AML-193 (cell line): ENCODE data around the gene IGFBP5.
A peak's percentile ranks its signal among the peaks of the same experiment; 100 is the strongest.

ENCODE experiments used
- DNase-seq, 2 experiments: peaks; one replicate each; lab custom pipeline; 2025; lab: John Stamatoyannopoulos, UW

IGFBP5 gene

DNA sequence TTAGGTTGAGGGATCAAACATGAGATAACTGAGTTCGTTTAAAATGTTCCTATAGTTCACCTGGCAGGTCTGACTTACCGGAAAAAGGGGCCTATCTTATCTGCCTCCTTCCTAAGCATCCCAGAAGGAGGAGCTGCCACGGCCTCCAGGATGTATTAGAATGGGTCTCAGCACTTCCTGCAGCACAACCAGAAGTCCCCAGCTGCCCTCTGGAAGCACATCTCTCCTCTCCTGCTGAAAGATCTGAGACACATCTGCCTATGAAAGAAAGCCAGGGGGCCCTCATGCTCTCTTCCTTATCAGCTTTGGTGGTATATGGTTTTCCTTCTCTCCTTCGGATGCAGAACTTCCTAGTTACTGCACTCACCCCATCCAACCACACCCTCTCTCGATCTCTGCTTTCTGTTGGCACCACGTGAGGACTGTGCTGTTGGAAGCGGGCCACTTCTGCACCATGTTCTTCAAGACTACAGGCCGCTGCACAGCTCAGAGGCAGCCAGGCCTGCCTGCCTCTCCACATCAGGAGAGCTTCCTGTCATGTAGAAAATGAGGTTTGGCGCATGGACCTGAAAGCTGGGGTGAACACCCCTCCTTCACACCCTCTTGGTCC lies 6.5 kb downstream of the IGFBP5 start:
- no peak for DNase-seq

DNA sequence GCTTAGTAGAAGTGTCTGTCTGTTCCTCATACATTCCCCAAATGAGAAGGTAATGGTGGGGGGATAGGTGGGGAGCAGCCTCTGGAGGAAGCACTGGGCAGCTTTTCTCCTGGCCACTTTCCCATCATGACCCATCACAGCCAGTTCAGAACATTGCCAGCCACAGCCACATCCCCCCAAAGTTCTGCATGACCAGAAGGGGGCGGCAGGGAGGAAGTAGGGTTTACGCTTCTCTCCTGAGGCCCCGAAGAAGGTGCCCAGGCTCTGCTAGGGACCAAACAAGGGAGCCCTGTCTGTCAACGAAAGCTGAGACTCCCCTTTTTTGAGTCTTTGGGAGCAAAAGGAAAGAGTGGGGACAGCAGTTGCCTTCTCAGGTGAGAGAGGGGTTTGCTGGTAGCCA lies 7.7 kb downstream of the IGFBP5 start:
- no peak for DNase-seq

DNA sequence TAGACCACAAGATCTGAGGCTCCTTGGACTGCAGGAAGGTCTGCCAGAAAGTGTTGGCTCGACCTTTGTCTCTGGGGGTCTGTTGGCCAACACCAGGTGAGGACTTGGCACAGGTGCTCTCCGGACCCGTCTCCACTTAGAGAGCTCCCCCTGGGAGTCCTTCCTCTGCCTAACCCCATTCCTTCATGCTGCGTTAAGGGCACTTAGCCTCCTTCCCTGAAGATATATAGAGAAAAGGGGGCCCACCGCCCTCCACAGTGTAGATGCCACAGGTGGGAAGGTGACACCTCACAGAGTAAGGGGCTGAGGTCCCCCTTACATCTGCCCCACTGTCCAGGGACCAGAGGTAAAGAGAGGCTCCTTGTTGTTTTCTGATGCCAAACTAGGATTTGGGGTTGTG lies 8.2 kb downstream of the IGFBP5 start:
- DNase-seq = no peak

DNA sequence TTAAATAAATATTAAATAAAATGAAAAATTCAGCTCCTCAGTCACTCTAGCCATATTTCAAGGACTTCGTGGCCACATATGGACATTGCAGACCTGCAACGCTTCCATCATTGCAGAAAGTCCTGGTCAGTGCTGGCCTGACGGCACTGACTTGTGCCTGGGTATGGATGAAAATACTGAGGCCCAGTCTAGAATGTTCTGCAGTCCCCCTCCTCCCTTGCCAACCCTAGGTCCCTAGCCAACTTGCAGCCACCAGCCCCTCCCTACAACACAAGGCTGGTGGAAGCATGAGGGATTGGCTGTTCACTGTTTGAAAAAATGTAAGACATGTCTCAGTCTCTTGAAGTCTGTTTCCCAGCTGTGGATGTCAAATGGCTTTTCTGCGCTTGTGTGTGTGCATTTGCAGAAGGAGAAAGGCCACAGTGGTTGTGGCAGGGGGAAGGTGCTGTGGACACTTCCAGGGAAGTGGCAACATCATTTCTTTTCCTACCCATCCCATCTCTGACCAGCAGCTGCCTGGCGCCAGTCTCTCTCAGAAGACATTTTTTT lies 9.9 kb downstream of the IGFBP5 start:
- DNase-seq = no peak

DNA sequence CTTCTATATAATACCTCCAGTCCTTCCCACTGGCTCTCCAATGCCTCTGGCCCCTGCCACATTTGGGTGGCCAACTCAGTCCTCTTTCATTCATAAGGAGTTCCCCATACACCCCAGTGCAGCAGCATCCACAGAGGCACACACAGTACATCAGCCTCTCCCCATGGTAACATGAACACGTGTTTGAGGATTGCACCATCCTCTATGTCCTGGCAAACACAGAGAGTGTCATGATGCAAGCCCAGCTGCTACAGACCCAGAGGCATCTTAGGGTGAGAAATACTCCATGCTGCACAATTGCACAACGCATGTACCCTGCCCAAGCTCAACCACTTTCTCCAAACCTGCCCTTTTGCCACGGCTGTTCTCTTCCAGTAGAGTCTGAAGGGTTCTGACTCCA lies 11.5 kb downstream of the IGFBP5 start:
- peak; percentile 91 to 93 for DNase-seq

DNA sequence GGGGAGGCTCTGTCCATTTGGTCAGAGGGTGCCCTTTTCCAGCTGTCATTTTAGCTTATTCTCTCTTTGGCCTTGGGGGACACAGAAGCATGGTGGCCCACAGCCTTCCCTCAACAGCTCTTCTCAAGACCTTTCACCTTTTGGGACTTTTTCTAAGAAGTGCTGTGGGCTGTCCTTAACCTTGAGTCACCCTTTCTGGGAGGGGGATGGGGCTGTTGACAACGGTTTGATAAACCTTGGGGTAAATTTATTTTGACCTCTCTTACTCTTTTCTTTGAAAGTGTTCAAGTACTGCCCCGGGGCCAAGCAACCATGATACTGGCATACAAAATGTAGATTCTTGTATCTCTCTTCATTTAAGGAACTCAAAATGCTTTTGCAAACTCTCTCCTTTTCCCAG lies 13.7 kb downstream of the IGFBP5 start:
- DNase-seq = no peak

DNA sequence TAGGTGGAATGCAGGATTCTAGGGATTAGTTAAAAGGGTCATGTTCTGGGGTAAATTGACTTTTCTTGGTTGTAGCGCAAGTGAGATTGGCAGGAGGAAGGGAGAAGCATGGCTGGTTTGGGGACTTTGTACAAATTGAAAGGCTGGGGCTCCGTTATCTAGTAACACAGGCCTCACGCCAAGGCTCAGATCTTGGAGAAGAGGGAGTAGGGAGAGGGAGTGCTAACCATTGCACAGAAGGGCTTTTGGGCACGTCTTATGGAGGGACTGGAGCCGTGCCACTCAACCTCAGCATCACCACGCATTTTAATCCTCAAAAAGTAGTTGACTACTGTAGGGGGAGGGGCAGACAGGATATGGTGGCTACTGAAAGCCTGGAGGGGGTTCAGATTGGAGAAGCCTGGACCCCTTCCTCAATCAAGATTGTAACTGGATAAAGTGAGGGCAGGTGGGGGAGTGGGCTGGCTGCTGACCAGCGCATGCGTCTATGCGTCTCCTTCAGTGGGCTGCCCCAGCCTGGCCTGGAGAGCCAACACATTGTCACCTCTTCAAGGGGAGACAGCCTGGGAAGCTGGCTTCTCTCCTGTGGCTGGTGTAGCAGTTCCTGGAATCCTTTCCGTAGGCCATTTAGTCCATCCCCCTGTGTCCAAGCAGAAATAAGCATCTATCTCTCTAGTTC lies 14.3 kb downstream of the IGFBP5 start:
- DNase-seq = no peak

DNA sequence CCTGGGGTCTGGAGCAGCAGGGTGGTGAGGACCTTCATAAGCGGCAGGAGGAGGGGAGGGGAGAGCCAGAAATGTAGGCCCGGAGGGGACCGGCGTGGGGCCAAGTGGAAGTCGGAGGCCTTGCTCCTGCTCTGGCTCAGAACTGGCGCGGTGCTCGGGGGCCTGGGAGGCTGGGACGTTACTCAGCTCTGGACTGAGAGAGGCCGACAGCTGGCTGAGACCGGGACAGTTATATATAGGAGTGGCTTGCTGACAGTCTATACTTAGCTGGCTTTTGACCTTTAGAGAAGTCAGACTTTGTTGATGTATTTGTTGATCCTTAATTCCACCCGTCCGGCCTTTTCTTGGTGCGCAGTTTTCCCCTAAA lies 15.7 kb downstream of the IGFBP5 start:
- DNase-seq = no peak

DNA sequence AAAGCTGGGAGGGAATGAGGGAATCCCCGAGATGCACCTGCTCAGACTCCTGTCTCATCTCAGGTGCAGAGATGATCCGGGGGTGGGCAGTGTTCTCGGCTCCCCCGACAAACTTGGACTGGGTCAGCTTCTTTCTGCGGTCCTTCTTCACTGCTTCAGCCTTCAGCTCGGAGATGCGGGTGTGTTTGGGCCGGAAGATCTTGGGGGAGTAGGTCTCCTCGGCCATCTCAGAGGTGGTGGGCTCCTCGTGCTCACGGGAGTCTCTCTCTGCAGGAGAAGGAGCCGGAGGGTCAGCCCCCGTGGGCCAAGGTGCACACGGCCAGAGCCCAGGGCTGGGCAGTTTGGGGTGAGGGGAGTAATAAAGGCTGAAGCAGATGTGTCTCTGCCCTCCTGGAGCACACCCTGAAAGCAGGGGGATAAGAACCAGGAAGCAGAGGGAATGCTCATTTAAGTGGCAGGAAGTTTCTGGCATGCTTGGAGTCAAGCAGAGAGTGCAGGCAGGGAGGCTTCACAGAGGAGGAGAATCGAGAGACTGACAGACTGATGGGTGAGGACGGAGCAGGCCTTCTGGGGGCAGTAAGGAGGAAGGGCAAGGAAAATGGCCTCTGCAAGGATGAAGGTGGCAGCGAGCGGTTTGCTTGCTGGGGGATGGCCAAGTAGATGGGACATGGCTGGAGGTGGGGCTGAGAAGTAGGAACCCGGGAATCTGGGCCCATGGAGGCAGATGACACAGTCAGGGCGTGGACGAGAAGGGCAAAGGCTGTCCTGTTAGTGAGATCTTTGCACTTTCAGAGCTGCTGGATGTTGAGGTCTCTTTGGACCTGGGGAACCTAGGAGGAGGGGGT lies 16.3 kb downstream of the IGFBP5 start:
- no peak for DNase-seq

DNA sequence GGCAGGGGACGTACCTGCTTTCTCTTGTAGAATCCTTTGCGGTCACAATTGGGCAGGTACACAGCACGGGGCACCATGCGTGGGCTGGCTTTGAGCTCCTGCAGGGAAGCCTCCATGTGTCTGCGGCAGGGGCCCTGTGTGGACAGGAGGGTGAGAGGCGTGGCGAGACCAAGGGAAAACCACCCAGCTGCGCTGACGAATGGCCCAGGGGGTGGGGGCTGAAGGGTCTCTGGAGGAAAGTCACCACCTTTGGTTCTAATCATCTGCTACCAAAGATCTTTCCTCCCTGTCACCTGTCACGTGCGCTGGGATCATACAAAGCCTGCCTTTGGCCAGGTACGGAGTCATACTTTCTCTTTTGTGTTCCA lies 17.3 kb downstream of the IGFBP5 start:
- DNase-seq = no peak

DNA sequence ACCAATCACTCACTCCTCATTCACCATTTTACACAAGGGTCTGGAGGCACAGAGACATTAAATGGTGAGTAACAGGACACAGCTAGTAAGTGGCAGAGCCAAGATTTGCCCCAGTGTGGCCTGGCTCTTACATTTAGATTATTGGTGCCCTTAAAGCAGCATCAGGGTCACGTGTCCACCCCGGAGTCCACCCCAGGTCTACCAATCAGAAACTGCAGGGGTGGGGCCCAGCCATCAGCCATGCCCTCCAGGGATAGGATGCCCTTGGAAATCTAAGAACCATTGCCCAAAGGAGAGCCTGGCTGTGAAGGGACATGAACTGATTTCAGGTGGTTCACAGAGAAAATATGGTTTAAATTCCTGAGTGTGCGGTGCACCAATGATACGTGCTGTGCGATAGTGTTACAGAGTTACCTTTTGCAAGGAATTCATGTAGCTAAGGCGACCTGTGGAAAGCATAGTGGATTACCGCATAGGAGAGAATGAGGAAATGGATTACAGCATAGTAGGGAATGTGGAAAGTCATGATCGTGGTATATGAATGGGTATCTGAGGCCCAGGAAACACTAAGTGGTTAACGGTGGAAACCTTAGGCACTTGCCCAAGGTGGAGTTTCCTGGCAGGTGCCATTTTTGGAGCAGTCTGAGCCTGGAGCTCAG lies 17.8 kb downstream of the IGFBP5 start:
- DNase-seq = no peak

DNA sequence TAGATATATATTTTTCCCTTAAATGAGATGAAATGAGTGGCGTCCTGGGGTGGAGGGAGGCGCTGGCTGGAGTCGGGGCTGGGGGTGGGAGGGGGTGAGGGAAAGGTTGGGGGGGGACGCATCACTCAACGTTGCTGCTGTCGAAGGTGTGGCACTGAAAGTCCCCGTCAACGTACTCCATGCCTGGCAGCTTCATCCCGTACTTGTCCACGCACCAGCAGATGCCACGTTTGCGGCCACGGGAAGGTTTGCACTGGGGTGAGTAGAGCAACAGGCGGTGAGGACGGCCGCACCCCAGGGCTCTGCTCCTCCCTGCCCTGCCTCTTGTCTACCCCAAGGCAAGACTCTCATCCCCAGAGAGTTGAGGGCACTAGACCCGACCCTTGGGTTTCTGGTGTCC lies 18.7 kb downstream of the IGFBP5 start:
- DNase-seq = no peak

DNA sequence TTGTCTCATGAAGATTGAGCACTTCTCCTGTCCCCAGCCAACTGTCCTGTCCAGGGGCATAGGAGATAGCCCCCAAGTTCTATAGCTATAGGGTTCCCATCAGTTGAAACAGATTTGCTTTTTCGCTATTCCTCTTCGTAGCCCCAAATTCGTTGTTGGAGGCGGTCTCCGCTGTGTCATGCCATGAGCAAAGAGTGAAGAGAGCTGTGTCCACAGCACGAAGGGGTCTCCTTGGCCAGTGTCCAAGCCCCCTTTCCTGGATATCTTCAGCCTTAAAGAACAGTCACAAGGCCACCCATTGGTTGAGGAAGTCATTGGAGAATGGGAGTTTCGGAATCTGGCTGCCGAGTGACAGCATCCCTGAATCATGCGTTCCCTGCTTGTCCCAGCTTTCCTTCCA lies 21.0 kb downstream of the IGFBP5 start:
- no peak for DNase-seq

DNA sequence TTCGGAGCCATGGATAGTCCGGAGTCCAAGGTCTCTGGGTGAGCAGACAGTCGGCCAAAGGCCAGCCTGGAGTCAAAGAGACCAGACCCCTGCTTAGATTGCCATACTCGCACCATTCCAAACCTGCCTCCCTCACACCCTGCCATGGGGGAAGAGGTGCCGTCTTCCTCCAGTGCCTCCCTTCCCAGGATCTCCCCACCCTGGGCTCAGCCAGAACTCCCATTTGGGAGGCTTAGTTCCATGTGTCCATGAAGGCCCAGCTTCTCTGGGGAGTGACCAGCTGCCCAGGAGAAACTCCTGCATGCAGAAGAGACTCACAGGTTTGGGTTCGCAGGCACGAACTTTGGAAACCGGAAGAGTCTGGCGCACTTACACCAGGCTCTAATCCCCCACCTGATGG lies 21.7 kb downstream of the IGFBP5 start:
- no peak for DNase-seq

DNA sequence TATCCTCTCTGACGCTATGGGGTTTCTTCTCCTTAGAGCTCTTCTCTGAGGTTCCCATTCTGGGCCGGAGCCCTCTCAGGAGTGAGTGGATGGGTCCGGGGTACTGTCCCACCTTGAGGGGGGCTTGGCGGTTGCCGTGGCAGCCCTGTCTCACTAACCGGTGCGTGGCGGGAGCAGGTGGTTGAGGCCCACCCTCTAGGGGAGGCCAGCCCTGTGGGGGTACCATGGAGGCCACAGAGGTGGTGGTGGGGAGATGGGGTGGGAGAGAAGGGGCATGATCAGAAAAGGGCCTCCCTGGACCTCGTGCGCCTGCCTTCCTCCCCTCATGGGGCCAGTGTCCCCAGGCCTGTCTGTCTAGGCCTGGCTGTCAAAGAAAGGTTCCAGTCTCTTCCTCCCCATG lies 22.3 kb downstream of the IGFBP5 start:
- no peak for DNase-seq

DNA sequence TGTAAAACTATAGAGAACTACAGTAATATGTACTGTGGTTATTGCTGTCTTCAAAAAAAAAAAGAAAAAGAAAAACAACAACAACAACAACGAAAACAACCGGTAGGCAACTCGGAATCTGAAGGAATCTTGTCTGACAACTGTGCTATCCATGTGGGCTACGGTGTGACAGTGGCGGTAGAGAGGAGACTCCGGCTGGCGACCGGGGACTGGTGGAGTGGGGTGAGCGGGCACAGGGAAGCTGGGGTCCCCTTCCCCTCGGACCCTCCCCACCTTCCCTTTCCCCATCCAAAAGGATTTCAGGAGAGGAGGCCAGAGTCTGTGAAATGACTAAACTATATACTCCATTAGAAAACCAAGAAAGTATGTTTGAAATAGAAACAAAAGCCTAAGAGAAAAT lies 22.9 kb downstream of the IGFBP5 start:
- no peak for DNase-seq

DNA sequence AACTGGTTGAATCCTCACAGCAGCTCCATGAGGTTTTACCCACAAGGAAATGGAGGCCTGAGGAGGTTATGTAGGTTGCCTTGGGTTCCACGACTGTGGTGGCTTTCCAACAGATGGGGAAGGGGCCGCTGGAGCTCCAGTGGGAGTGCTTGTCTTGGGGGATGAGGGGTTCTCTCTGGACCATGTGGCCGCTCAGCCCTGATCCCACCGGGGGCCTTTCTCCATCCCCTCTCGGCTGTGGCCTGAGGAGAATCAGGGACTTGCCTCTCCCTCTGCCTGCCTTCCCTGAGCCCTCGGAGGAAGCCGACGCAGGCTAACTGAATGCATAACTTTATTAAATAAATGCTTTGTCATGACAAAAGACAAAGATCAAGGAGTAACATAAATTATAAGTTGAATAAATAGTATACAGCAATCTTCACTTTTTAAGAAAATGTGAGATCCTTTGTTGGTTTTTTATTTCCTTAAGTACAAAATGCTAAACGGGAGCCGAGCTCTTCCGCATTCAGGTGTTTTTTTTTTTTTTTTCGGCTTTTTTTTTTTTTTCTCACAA lies 23.5 kb downstream of the IGFBP5 start:
- no peak for DNase-seq

DNA sequence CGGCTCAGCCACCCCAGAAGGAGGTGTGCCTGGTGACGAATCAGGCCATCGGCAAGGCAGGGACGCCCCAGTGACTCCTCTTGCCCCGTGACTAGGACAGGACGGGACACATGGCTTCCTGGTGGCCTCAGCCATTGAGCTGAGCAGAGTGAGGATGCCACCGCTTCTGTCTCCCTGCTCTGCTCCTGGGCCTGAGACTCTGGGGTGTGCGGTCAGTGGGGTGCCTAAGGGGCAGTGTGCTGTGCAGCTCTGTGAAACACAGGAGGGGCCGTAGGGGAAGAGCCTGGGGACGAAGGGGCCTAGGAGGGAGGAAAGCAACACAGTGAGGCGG lies 24.3 kb downstream of the IGFBP5 start:
- no peak for DNase-seq

DNA sequence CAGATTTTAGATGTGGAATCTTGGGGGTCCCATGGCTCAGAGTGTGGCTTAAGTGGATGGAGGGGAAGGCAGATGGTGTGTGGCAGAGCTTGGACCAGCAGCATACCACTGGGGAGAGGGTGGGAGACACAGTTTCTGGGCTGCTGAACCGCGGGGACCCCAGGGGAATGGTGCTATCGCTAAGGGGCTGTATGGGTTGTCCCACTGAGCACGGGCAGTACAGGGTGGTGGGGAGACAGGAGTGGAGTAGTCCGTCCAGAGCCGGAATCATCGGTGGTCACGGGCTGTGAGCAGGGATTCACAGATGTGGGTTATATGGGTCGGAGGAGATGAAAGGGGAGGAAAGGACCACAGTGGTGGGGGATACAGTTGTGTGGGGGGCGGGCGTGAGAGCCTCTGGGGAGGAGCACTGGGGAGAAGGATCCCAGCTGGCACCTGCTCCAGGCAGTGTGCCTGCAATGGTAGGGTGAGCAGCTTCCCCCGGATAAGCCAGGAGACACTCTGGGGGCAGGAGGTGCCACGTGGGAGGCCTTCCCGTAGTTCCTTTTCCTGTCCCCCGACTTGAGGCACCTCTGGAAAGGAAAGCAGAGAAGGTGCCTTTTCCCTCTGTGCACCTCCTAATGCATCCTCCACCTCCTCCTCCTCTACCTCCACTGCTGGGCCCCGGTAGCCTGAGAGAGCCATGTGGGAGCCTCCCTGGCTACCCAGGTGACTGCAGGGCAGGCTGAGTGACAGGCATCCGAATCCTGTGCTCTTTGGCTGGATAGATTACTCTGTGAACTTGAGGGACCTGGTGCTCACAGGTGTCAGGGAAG lies 24.9 kb downstream of the IGFBP5 start:
- no peak for DNase-seq

DNA sequence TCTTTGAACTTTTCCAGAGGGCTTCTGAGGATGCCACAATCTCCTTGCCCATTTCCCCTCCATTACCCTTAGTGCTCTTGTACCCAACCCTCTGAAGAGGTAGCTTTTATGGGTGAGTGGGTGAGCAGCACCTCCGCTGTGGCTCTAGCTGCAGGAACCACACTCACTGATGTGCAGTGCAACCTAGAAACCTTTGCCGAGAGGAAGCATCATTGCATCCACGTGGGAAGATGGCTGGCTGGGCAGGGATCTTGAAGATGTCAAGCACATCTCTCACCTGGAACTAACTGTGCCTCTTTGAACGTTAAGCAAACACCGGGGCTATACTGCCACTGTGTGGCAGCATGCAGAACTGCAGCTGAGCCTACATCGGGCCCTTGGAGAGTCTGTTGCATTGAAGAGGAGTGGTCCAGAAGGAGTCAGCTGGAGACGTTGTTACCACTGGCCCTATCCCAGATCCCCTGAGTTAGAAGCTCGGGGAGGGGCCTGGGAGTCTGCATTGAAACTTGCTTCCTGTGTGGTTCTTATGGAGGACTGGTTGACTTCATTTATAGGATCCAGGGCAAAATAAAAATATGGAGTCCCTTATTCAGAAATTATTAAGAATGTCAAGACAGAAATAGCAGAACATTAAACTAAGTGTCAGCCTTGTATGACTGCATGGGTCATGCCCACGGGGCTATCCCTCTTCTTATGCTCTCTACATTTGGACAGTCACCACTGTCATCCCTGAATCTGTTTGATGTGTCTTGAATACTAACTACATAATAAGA lies 28.7 kb downstream of the IGFBP5 start:
- DNase-seq = peak; percentile 23 to 45

DNA sequence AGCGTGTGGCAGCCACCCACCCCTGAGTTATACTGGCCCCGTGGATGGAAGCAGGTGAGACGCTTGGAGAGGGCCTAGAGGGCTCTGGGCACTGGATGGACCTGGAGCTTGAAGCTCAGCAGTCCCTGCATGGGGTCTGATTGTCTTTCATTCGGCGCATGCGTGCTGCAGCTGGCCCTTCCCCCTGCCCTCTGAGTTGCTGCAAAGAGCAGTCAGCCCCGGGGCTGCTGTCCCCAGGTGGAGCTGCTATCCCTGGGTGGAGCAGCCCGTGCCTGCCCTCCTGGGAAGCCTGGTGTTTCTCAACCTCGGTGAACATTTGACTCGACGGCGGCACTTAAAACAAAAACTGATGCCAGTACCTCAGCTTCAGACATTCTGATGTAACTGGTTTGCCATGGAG lies 29.6 kb downstream of the IGFBP5 start:
- no peak for DNase-seq
